HG03521 (cell line): ENCODE results near the gene RBM43.
A peak's percentile ranks its signal among the peaks of the same experiment; 100 is the strongest.
"Not testable (repeated sequence)": the region's sequence is repeated elsewhere in the genome, so short reads cannot be mapped to it uniquely, and the experiment has no call there.

Source experiments
- ATAC-seq: cut with Tn5 transposase; IDR thresholded peaks from one replicate; pipeline ENCODE4 v1.9.1; 2021; ENCODE audit warnings: mild to moderate bottlenecking, moderate library complexity; ENCODE audit not compliant: unreplicated experiment

The RBM43 gene

GRCh38 chr2:151269798-151270568 is 8.3 kb upstream of the RBM43 start:
- ATAC-seq: no peak

- ATAC-seq: no peak
Observed at GRCh38 chr2:151268085-151268484, 6.4 kb upstream of the RBM43 start.

- ATAC-seq: no peak
Observed at GRCh38 chr2:151267537-151267936, 5.9 kb upstream of the RBM43 start.

- ATAC-seq: no peak
Observed at GRCh38 chr2:151265991-151266390, 4.3 kb upstream of the RBM43 start.

GRCh38 chr2:151264157-151264825 is 2.6 kb upstream of the RBM43 start:
- ATAC-seq: no peak

GRCh38 chr2:151262629-151263028 is 966 bp upstream of the RBM43 start:
- no peak for ATAC-seq

- no peak for ATAC-seq
Observed at GRCh38 chr2:151261977-151262291, 271 bp upstream of the RBM43 start.

- peak; percentile 5 for ATAC-seq
Observed at GRCh38 chr2:151260573-151261230, 961 bp downstream of the RBM43 start.

- no peak for ATAC-seq
Observed at GRCh38 chr2:151258121-151258520, 3.5 kb downstream of the RBM43 start.

- no peak for ATAC-seq
Observed at GRCh38 chr2:151252646-151253045, 9.0 kb downstream of the RBM43 start.

- no peak for ATAC-seq
Observed at GRCh38 chr2:151251012-151251411, 10.7 kb downstream of the RBM43 start.

- ATAC-seq: no peak
Observed at GRCh38 chr2:151247432-151247831, 14.2 kb downstream of the RBM43 start.

GRCh38 chr2:151246152-151246551 is 15.5 kb downstream of the RBM43 start:
- ATAC-seq: no peak

GRCh38 chr2:151243468-151243867 is 18.2 kb downstream of the RBM43 start:
- no peak for ATAC-seq

GRCh38 chr2:151241224-151241623 is 20.4 kb downstream of the RBM43 start:
- ATAC-seq: no peak

GRCh38 chr2:151240433-151240832 is 21.2 kb downstream of the RBM43 start:
- no peak for ATAC-seq

- ATAC-seq: no peak
Observed at GRCh38 chr2:151239624-151240023, 22.0 kb downstream of the RBM43 start.

- peak; percentile 59 for ATAC-seq
Observed at GRCh38 chr2:151238527-151239487, 22.9 kb downstream of the RBM43 start.

- ATAC-seq: no peak
Observed at GRCh38 chr2:151237422-151238025, 24.1 kb downstream of the RBM43 start.

- not testable (repeated sequence) for ATAC-seq
Observed at GRCh38 chr2:151233760-151234159, 27.9 kb downstream of the RBM43 start.

GRCh38 chr2:151233288-151233687 is 28.4 kb downstream of the RBM43 start:
- not testable (repeated sequence) for ATAC-seq
